Right lobe of liver (tissue), 4 donors: Measurements from ENCODE around the gene WBP1.

Experiments used
- POLR2A ChIP-seq: fragments of 450-650 bp; IDR thresholded peaks from one replicate; pipeline ENCODE4 v1.6.1; 2017; ENCODE audit warnings: antibody characterized with exemption, mild to moderate bottlenecking
- TF ChIP-seq, protein P1 (sequence below), 4 donors: fragments of 200-600 bp in 3 of 4; fragments of 450-650 bp in 1 of 4; IDR thresholded peaks; one replicate each; pipeline versions ENCODE4 v1.5.1 to v1.8.0; 2016 to 2022; ENCODE audit warnings: antibody characterized with exemption in 4 of 4, mild to moderate bottlenecking in 2 of 4
- donor health status: DM: no; HTN: no; CAD: no.
- donor health status: DM: no; HTN: no; CAD: no.
- donor health status: DM: no; HTN: yes; CAD: no.

GRCh38 chr2:74458132-74458937 is at the start of gene WBP1:
- TF ChIP-seq, protein P1, sequence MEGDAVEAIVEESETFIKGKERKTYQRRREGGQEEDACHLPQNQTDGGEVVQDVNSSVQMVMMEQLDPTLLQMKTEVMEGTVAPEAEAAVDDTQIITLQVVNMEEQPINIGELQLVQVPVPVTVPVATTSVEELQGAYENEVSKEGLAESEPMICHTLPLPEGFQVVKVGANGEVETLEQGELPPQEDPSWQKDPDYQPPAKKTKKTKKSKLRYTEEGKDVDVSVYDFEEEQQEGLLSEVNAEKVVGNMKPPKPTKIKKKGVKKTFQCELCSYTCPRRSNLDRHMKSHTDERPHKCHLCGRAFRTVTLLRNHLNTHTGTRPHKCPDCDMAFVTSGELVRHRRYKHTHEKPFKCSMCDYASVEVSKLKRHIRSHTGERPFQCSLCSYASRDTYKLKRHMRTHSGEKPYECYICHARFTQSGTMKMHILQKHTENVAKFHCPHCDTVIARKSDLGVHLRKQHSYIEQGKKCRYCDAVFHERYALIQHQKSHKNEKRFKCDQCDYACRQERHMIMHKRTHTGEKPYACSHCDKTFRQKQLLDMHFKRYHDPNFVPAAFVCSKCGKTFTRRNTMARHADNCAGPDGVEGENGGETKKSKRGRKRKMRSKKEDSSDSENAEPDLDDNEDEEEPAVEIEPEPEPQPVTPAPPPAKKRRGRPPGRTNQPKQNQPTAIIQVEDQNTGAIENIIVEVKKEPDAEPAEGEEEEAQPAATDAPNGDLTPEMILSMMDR (IDR thresholded peaks at IDR 0.05) = no peak
- TF ChIP-seq POLR2A = peak; percentile 49
